DMS153 treated with DMSO at 0.1 percent for 48 hours (cell line): Measurements from ENCODE around the gene SPG11.
"Not testable (repeated sequence)": the region's sequence is repeated elsewhere in the genome, so short reads cannot be mapped to it uniquely, and the experiment has no call there.

Source experiments
- DNase-seq: peaks from one replicate; lab custom pipeline; 2025; ENCODE audit not compliant: unreplicated experiment; lab: John Stamatoyannopoulos, UW

Gene SPG11

GRCh38 chr15:44675911-44676310, 12.4 kb upstream of the SPG11 start:
- no peak for DNase-seq

- no peak for DNase-seq
These were observed 10.2 kb upstream of the SPG11 start for GRCh38 chr15:44673639-44674038.

- DNase-seq = no peak
These were observed 6.9 kb upstream of the SPG11 start for GRCh38 chr15:44670087-44670950.

- DNase-seq = no peak
These were observed 5.5 kb upstream of the SPG11 start for GRCh38 chr15:44668921-44669320.

- no peak for DNase-seq
These were observed 3.5 kb upstream of the SPG11 start for GRCh38 chr15:44667039-44667360.

GRCh38 chr15:44666210-44667038, 3.0 kb upstream of the SPG11 start:
- no peak for DNase-seq

- peak; percentile 3 for DNase-seq
These were observed 718 bp downstream of the SPG11 start for GRCh38 chr15:44662478-44663409.

GRCh38 chr15:44661576-44661975, 1.9 kb downstream of the SPG11 start:
- no peak for DNase-seq

- DNase-seq = no peak
These were observed 4.4 kb downstream of the SPG11 start for GRCh38 chr15:44659056-44659455.

- no peak for DNase-seq
These were observed 6.1 kb downstream of the SPG11 start for GRCh38 chr15:44657378-44657777.

GRCh38 chr15:44656913-44657312, 6.5 kb downstream of the SPG11 start:
- no peak for DNase-seq

GRCh38 chr15:44656298-44656697, 7.2 kb downstream of the SPG11 start:
- no peak for DNase-seq

- DNase-seq = no peak
These were observed 8.6 kb downstream of the SPG11 start for GRCh38 chr15:44654858-44655257.

GRCh38 chr15:44647637-44648036, 15.8 kb downstream of the SPG11 start:
- no peak for DNase-seq

- DNase-seq = no peak
These were observed 16.4 kb downstream of the SPG11 start for GRCh38 chr15:44647036-44647435.

GRCh38 chr15:44646460-44646859, 17.0 kb downstream of the SPG11 start:
- DNase-seq = no peak

- DNase-seq = no peak
These were observed 21.8 kb downstream of the SPG11 start for GRCh38 chr15:44641651-44642050.

GRCh38 chr15:44636976-44637375, 26.5 kb downstream of the SPG11 start:
- no peak for DNase-seq

GRCh38 chr15:44633603-44634002, 29.9 kb downstream of the SPG11 start:
- no peak for DNase-seq

- DNase-seq = not testable (repeated sequence)
These were observed 38.2 kb downstream of the SPG11 start for GRCh38 chr15:44625286-44625685.

GRCh38 chr15:44623178-44623577, 40.3 kb downstream of the SPG11 start:
- DNase-seq = no peak
